ENCODE data around the gene DMD.

Gene DMD

GRCh38 chrX:32966821-32967355 is 244.5 kb downstream of the DMD start:
- H3K27ac ChIP-seq (ENCODE audit: low read depth, low read length) = no peak overlapping the region
- H3K79me2 ChIP-seq (ENCODE audit: control insufficient read depth, insufficient read depth, low read length, unreplicated experiment) = no peaks in the 10 kb centered on the region
- H2AFZ ChIP-seq (ENCODE audit: low read length, unreplicated experiment) = no peak overlapping the region
- H3K36me3 ChIP-seq (ENCODE audit: insufficient read depth, low read length) = no peaks in the 10 kb centered on the region
- H3K4me1 ChIP-seq (ENCODE audit: control insufficient read depth, insufficient read depth, low read length, unreplicated experiment) = no peaks in the 10 kb centered on the region
- H3K4me3 ChIP-seq (ENCODE audit: low read depth, low read length) = no peak overlapping the region
- H3K27me3 ChIP-seq (ENCODE audit: insufficient read depth, low read length) = no peaks in the 10 kb centered on the region

- Histone ChIP-seq H3K27ac (ENCODE audit: low read depth, low read length) (no peak overlapping the region), H3K27me3 (ENCODE audit: insufficient read depth, low read length) (no peaks in the 10 kb centered on the region), H3K4me3 (ENCODE audit: low read depth, low read length) (no peak overlapping the region), H3K36me3 (ENCODE audit: insufficient read depth, low read length) (no peaks in the 10 kb centered on the region), H3K79me2 (ENCODE audit: control insufficient read depth, insufficient read depth, low read length, unreplicated experiment) (no peaks in the 10 kb centered on the region), H2AFZ (ENCODE audit: low read length, unreplicated experiment) (no peak overlapping the region), H3K4me1 (ENCODE audit: control insufficient read depth, insufficient read depth, low read length, unreplicated experiment) (no peaks in the 10 kb centered on the region)
Observed at GRCh38 chrX:32954125-32954524, 257.2 kb downstream of the DMD start.

DNA sequence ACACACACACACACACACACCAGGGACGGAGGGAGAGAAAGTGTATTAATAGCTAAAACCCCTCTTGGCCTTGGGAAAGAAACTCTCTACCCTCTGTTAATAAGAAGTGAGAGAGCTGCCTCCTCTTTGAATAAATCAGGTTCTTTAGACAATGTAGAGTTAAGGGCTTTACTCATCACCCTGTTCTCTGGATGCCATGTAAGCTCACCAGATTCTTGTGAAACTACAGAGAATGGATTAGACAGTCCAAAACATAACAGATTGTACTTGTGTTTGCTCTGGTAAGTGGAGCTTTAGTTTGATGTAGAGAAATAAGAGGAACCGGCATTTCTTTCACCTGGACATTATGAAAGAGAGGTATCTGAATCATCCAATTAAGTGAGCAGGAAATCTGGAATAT is 263.2 kb downstream of the DMD start:
- Histone ChIP-seq H2AFZ (ENCODE audit: low read length, unreplicated experiment) (no peak overlapping the region), H3K27me3 (ENCODE audit: insufficient read depth, low read length) (no peaks in the 10 kb centered on the region)

DNA sequence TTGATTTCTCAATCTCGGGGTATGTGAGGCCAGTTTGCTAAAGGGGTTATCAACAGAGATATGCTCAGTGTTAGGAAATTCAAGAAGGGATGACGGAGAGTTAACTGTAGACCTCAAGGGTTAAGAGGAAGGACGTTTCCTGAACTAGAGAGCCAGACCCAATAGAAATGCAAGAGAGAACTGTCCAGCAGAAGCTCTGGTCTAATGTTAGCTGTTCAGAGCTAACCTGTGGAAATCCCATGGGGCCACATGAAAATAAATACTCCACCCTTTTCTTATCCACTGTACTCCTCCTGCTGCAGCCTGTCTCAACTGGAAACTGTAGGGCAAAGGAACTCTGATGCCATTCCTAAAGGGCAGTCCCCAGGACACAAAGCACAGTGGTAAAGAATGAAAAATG is 274.3 kb downstream of the DMD start:
- Histone ChIP-seq H3K36me3 (ENCODE audit: insufficient read depth, low read length) (no peaks in the 10 kb centered on the region), H3K79me2 (ENCODE audit: control insufficient read depth, insufficient read depth, low read length, unreplicated experiment) (no peaks in the 10 kb centered on the region), H3K4me3 (ENCODE audit: low read depth, low read length) (no peak overlapping the region), H2AFZ (ENCODE audit: low read length, unreplicated experiment) (no peak overlapping the region), H3K27me3 (ENCODE audit: insufficient read depth, low read length) (no peaks in the 10 kb centered on the region), H3K27ac (ENCODE audit: low read depth, low read length) (no peak overlapping the region), H3K4me1 (ENCODE audit: control insufficient read depth, insufficient read depth, low read length, unreplicated experiment) (no peaks in the 10 kb centered on the region)

More for the DNA sequence above, 263.2 kb downstream of the DMD start:
- H3K4me3 ChIP-seq (ENCODE audit: low read depth, low read length) = no peak overlapping the region
- no peaks in the 10 kb centered on the region for H3K4me1 ChIP-seq (ENCODE audit: control insufficient read depth, insufficient read depth, low read length, unreplicated experiment)
- H3K27ac ChIP-seq (ENCODE audit: low read depth, low read length) = no peak overlapping the region
- H3K79me2 ChIP-seq (ENCODE audit: control insufficient read depth, insufficient read depth, low read length, unreplicated experiment) = no peaks in the 10 kb centered on the region
- no peaks in the 10 kb centered on the region for H3K36me3 ChIP-seq (ENCODE audit: insufficient read depth, low read length)

DNA sequence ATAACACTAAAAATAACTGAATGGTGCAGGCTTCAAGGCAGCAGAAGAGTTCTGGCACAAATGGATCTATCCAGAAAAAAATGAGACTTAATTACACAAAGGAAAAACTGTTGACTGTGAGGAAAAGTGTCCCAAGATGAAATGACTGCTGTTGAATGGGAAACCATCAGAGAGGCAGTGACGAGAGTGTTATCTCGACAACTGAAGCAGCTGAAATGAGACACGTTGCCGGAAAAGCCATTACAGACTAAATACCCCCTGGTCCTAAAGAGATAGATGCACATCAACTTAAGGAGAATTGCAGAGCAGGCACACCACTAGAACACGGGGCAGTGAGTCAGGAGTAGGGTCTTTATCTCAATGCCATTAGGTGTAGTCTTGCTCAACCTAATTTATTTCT is 277.8 kb downstream of the DMD start:
- Histone ChIP-seq H3K4me1 (ENCODE audit: control insufficient read depth, insufficient read depth, low read length, unreplicated experiment) (no peaks in the 10 kb centered on the region), H3K79me2 (ENCODE audit: control insufficient read depth, insufficient read depth, low read length, unreplicated experiment) (no peaks in the 10 kb centered on the region), H3K4me3 (ENCODE audit: low read depth, low read length) (no peak overlapping the region), H3K36me3 (ENCODE audit: insufficient read depth, low read length) (no peaks in the 10 kb centered on the region), H3K27me3 (ENCODE audit: insufficient read depth, low read length) (no peaks in the 10 kb centered on the region), H3K27ac (ENCODE audit: low read depth, low read length) (no peak overlapping the region), H2AFZ (ENCODE audit: low read length, unreplicated experiment) (no peak overlapping the region)

DNA sequence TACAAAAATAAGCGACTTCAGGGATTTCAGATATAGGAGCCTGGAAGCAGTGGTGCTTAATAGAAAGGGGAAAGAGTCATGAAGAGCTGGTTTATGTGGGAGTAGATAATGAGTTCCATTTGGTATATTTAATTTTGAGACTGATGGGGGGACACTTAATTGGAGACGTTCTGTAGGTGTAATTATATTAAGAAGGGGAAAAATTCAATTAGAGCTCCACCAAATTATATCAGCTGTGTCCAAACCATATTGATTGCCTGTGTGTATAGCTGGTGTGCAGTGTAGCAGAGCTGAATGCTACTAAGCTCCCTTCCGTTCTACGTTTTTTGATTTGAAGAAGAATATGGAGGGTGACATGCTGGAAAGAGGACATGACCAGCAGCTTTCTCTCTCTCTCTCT is 282.3 kb downstream of the DMD start:
- Histone ChIP-seq H3K27ac (ENCODE audit: low read depth, low read length) (no peak overlapping the region), H3K4me1 (ENCODE audit: control insufficient read depth, insufficient read depth, low read length, unreplicated experiment) (no peaks in the 10 kb centered on the region), H3K79me2 (ENCODE audit: control insufficient read depth, insufficient read depth, low read length, unreplicated experiment) (no peaks in the 10 kb centered on the region), H2AFZ (ENCODE audit: low read length, unreplicated experiment) (no peak overlapping the region), H3K27me3 (ENCODE audit: insufficient read depth, low read length) (no peaks in the 10 kb centered on the region), H3K4me3 (ENCODE audit: low read depth, low read length) (no peak overlapping the region), H3K36me3 (ENCODE audit: insufficient read depth, low read length) (no peaks in the 10 kb centered on the region)

DNA sequence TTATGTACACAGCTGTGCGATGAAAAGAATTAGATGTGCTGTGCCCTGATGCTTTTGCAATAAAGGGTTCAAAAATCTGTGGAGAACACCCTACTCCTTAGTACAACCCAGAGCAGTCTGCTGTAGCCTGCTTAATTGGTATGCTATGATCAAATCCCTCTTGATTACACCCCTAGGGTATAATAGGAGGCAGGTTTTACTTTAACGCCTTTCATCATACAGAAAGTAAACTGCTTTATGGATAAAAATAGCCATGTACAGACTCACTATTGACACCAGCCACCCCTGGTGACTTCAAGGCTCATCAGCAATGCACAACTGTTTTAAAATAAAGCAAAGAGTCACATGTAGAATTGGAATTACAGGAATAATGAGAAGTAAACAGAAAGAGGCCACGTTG is 315.3 kb downstream of the DMD start:
- no peaks in the 10 kb centered on the region for H3K36me3 ChIP-seq (ENCODE audit: insufficient read depth, low read length)
- no peak overlapping the region for H3K4me3 ChIP-seq (ENCODE audit: low read depth, low read length)
- H3K27ac ChIP-seq (ENCODE audit: low read depth, low read length) = no peak overlapping the region
- H2AFZ ChIP-seq (ENCODE audit: low read length, unreplicated experiment) = no peak overlapping the region
- H3K79me2 ChIP-seq (ENCODE audit: control insufficient read depth, insufficient read depth, low read length, unreplicated experiment) = no peaks in the 10 kb centered on the region
- no peaks in the 10 kb centered on the region for H3K27me3 ChIP-seq (ENCODE audit: insufficient read depth, low read length)
- no peaks in the 10 kb centered on the region for H3K4me1 ChIP-seq (ENCODE audit: control insufficient read depth, insufficient read depth, low read length, unreplicated experiment)

GRCh38 chrX:32894679-32895078 is 316.7 kb downstream of the DMD start:
- no peak overlapping the region for H3K27ac ChIP-seq (ENCODE audit: low read depth, low read length)
- no peak overlapping the region for H2AFZ ChIP-seq (ENCODE audit: low read length, unreplicated experiment)
- no peaks in the 10 kb centered on the region for H3K27me3 ChIP-seq (ENCODE audit: insufficient read depth, low read length)
- no peaks in the 10 kb centered on the region for H3K36me3 ChIP-seq (ENCODE audit: insufficient read depth, low read length)
- no peaks in the 10 kb centered on the region for H3K4me1 ChIP-seq (ENCODE audit: control insufficient read depth, insufficient read depth, low read length, unreplicated experiment)
- no peaks in the 10 kb centered on the region for H3K79me2 ChIP-seq (ENCODE audit: control insufficient read depth, insufficient read depth, low read length, unreplicated experiment)
- H3K4me3 ChIP-seq (ENCODE audit: low read depth, low read length) = no peak overlapping the region

GRCh38 chrX:32893751-32894150 is 317.6 kb downstream of the DMD start:
- H3K4me3 ChIP-seq (ENCODE audit: low read depth, low read length) = no peak overlapping the region
- no peaks in the 10 kb centered on the region for H3K27me3 ChIP-seq (ENCODE audit: insufficient read depth, low read length)
- no peak overlapping the region for H3K27ac ChIP-seq (ENCODE audit: low read depth, low read length)
- no peaks in the 10 kb centered on the region for H3K79me2 ChIP-seq (ENCODE audit: control insufficient read depth, insufficient read depth, low read length, unreplicated experiment)
- H2AFZ ChIP-seq (ENCODE audit: low read length, unreplicated experiment) = no peak overlapping the region
- H3K36me3 ChIP-seq (ENCODE audit: insufficient read depth, low read length) = no peaks in the 10 kb centered on the region
- no peaks in the 10 kb centered on the region for H3K4me1 ChIP-seq (ENCODE audit: control insufficient read depth, insufficient read depth, low read length, unreplicated experiment)

DNA sequence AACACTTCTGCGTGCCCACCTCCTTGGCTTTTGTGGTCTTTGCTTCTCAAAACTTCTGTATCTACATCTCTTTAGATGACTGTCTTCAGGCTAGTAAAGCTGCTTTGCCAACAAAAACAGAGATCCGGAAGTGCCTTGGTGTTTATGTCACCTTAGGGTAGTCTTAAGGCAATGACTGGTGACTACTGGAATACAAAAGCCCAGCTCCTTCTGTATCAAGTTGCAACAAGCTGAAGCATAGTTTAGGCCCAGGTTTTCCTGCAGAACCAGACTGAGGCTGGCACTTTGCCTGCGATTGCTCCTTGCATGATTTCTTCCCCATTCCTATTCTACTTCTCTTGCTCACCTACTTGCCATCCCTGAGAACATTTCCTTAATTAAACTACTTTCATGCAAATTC is 333.8 kb downstream of the DMD start:
- Histone ChIP-seq H3K27ac (ENCODE audit: low read depth, low read length) (no peak overlapping the region), H3K4me3 (ENCODE audit: low read depth, low read length) (no peak overlapping the region), H3K4me1 (ENCODE audit: control insufficient read depth, insufficient read depth, low read length, unreplicated experiment) (peaks cover 5% of the 10 kb centered on the region), H3K36me3 (ENCODE audit: insufficient read depth, low read length) (no peaks in the 10 kb centered on the region), H3K27me3 (ENCODE audit: insufficient read depth, low read length) (no peaks in the 10 kb centered on the region), H3K79me2 (ENCODE audit: control insufficient read depth, insufficient read depth, low read length, unreplicated experiment) (no peaks in the 10 kb centered on the region), H2AFZ (ENCODE audit: low read length, unreplicated experiment) (no peak overlapping the region)

DNA sequence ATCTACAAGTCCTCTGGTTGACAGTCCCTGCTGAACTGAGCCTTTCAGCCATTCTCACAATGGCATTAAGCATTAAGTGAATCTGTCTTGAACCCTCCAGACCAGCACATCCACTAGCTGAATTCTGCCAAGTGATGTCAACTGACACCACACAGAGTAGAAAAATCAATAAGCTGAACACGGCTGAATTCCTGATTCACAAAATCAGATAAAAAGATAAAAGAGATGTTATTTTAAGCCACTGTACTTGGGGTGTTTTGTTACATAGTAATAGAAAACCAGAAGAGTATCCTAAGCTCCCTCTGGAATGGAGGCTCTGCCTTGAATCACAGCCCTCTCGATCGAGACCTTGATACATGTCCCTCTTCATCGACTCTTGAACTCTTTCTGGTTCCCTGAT is 336.5 kb downstream of the DMD start:
- H3K4me1 ChIP-seq (ENCODE audit: control insufficient read depth, insufficient read depth, low read length, unreplicated experiment) = peaks cover 12% of the 10 kb centered on the region
- no peak overlapping the region for H3K4me3 ChIP-seq (ENCODE audit: low read depth, low read length)
- no peaks in the 10 kb centered on the region for H3K79me2 ChIP-seq (ENCODE audit: control insufficient read depth, insufficient read depth, low read length, unreplicated experiment)
- H3K36me3 ChIP-seq (ENCODE audit: insufficient read depth, low read length) = no peaks in the 10 kb centered on the region
- H3K27me3 ChIP-seq (ENCODE audit: insufficient read depth, low read length) = no peaks in the 10 kb centered on the region
- H2AFZ ChIP-seq (ENCODE audit: low read length, unreplicated experiment) = no peak overlapping the region
- no peak overlapping the region for H3K27ac ChIP-seq (ENCODE audit: low read depth, low read length)
